ENCODE data around the gene KSR2. TPM values are rescaled to one million over a fixed set of nuclear protein-coding genes. Genes with fewer than 3 reads are reported as not detected.

Gene KSR2
- total RNA-seq, 4 donors from 2014 or later, result under 0.01 to 0.06 (median 0.03) TPM

DNA sequence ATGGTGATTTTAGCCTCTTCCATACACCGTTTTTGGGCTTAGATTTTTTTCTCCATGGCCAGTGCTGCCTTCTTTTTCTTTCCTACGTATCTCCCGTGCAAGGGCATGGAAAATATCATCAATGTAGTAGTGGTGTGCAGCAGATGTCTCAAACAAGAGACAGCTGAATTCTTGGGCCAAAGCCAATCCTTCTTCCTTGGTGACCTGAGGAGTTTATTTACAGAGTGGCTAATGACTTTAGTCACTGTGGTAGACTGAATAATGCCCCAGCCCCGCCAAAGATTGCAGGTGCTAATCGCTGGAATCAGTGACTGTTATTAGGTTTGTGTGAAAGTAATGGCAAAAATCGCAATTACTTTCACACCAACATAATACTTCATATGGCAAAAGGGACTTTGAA lies 371.8 kb downstream of the KSR2 start:
- Histone ChIP-seq H3K4me3 (no peak overlapping the region), H3K27me3 (peaks cover 0 to 13% (median 0%) of the 10 kb centered on the region in 4 donors), H3K36me3 (no peaks in the 10 kb centered on the region), H3K4me1 (no peaks in the 10 kb centered on the region), H3K9me3 (no peaks in the 10 kb centered on the region), H3K27ac (replicated peaks in 1 of 4) (no peak overlapping the region)
- TF ChIP-seq EP300 (IDR thresholded peaks at IDR 0.05), result no peak
- no peak for TF ChIP-seq POLR2A (IDR thresholded peaks at IDR 0.05; ENCODE audit: low read depth)
- TF ChIP-seq, protein P1, sequence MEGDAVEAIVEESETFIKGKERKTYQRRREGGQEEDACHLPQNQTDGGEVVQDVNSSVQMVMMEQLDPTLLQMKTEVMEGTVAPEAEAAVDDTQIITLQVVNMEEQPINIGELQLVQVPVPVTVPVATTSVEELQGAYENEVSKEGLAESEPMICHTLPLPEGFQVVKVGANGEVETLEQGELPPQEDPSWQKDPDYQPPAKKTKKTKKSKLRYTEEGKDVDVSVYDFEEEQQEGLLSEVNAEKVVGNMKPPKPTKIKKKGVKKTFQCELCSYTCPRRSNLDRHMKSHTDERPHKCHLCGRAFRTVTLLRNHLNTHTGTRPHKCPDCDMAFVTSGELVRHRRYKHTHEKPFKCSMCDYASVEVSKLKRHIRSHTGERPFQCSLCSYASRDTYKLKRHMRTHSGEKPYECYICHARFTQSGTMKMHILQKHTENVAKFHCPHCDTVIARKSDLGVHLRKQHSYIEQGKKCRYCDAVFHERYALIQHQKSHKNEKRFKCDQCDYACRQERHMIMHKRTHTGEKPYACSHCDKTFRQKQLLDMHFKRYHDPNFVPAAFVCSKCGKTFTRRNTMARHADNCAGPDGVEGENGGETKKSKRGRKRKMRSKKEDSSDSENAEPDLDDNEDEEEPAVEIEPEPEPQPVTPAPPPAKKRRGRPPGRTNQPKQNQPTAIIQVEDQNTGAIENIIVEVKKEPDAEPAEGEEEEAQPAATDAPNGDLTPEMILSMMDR (IDR thresholded peaks at IDR 0.05), result no peak
- no peak for TF ChIP-seq POLR2AphosphoS5 (IDR thresholded peaks at IDR 0.05)
- no peak for DNase-seq (ENCODE audit: extremely low spot score)
- intact Hi-C loops (cut with DNase I), result no loop called here
- 52% methylated on average over 6 of the region's 6 CpGs for WGBS

DNA sequence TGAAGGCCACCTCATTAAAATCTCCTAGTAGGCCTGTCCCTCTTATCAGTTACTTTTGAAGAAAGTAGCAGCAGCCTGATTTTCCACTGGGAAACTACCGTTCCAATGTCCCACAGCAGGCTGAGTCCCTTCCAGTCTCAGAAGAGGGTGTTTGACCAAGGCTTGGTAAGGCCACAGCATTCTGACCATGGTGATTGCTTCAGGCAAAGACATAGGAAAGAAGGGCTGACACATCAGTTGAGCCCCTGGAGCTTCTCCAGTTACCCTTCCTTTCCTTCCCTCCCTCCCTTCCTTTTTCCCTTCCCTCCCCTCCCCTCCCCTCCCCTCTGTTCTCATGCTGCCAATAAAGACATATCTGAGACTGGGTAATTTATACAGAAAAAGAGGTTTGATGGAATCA lies 373.0 kb downstream of the KSR2 start:
- DNase-seq (ENCODE audit: extremely low spot score), result no peak
- Histone ChIP-seq H3K36me3 (no peaks in the 10 kb centered on the region), H3K9me3 (peaks cover 0 to 7% (median 0%) of the 10 kb centered on the region in 4 donors), H3K4me1 (no peaks in the 10 kb centered on the region), H3K4me3 (no peak overlapping the region), H3K27me3 (peaks cover 0 to 14% (median 0%) of the 10 kb centered on the region in 4 donors), H3K27ac (replicated peaks in 1 of 4) (no peak overlapping the region)
- 95% methylated on average over 1 of the region's 1 CpG for WGBS
- TF ChIP-seq, protein P1 (IDR thresholded peaks at IDR 0.05), result no peak
- intact Hi-C loops (cut with DNase I), result no loop called here

DNA sequence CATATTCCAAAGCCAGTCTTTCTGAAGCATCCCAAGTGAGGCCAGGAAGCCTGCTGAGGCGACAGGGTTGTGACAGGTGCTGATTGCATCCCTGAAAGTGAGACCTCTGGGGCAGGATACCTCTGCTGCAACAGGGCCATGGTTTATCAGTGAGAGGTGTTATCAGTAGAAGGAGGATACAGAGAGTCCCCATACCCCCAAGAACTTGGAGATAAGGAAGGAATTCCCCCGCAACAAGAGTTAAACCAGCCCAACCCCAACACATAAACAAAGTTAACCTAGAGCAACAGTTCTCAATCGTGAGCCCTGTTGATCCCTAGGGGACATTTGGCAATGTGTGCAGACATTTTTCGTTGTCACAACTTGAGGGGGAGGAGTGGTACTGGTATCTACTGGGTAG lies 374.3 kb downstream of the KSR2 start:
- intact Hi-C loops (cut with DNase I), result no loop called here
- TF ChIP-seq POLR2AphosphoS5 (IDR thresholded peaks at IDR 0.05), result no peak
- no peak for TF ChIP-seq POLR2A (IDR thresholded peaks at IDR 0.05; ENCODE audit: low read depth)
- TF ChIP-seq, protein P1 (IDR thresholded peaks at IDR 0.05), result no peak
- no peak for TF ChIP-seq EP300 (IDR thresholded peaks at IDR 0.05)
- no peak overlapping the region for H3K4me3 ChIP-seq
- H3K27ac ChIP-seq (replicated peaks in 1 of 4), result no peak overlapping the region
- 25% methylated on average over 4 of the region's 4 CpGs for WGBS
- H3K9me3 ChIP-seq, result peaks cover 0 to 20% (median 5%) of the 10 kb centered on the region in 4 donors
- H3K4me1 ChIP-seq, result no peaks in the 10 kb centered on the region
- no peak for DNase-seq (ENCODE audit: extremely low spot score)
- H3K27me3 ChIP-seq, result peaks cover 0 to 14% (median 0%) of the 10 kb centered on the region in 4 donors
- H3K36me3 ChIP-seq, result no peaks in the 10 kb centered on the region

DNA sequence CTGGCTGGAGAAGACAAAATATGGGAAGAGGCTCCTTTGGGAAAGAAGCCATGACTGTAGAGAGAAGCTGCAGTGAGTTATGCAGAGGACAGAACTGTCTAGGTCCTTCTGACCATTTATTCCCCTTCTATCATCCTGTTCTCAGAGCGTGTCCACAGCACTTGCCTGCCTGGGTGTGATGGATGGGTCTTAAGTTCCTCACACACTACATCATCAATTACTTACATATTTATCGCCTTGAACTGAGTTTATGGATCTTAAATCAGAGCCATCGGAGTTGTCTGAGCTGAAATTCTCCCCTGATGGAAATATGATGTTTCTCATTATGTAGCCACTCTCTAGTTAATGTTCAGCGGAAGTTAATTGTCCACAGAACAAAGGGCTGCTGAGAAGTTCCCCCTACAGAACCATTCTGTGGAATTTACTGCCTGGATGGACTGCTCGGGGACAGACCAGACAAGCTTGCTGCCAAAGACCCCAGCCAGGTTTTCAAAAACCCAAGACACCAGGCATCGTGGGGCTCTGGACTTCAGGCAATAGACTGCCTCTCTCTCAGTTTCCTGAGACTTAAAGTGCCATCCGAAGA lies 374.9 kb downstream of the KSR2 start:
- TF ChIP-seq, protein P1 (IDR thresholded peaks at IDR 0.05), result no peak
- TF ChIP-seq POLR2AphosphoS5 (IDR thresholded peaks at IDR 0.05) (no peak), EP300 (IDR thresholded peaks at IDR 0.05) (no peak), POLR2A (IDR thresholded peaks at IDR 0.05; ENCODE audit: low read depth) (no peak)
- peaks cover 0 to 22% (median 5%) of the 10 kb centered on the region in 4 donors for H3K9me3 ChIP-seq
- intact Hi-C loops (cut with DNase I), result no loop called here
- peaks cover 0 to 14% (median 0%) of the 10 kb centered on the region in 4 donors for H3K27me3 ChIP-seq
- H3K4me1 ChIP-seq, result no peaks in the 10 kb centered on the region
- no peaks in the 10 kb centered on the region for H3K36me3 ChIP-seq
- WGBS, result 58% methylated on average over 6 of the region's 7 CpGs
- H3K4me3 ChIP-seq, result no peak overlapping the region
- DNase-seq (ENCODE audit: extremely low spot score), result no peak
- H3K27ac ChIP-seq (replicated peaks in 1 of 4), result no peak overlapping the region
